ENCODE results near the gene SIRPG.

Gene SIRPG

DNA sequence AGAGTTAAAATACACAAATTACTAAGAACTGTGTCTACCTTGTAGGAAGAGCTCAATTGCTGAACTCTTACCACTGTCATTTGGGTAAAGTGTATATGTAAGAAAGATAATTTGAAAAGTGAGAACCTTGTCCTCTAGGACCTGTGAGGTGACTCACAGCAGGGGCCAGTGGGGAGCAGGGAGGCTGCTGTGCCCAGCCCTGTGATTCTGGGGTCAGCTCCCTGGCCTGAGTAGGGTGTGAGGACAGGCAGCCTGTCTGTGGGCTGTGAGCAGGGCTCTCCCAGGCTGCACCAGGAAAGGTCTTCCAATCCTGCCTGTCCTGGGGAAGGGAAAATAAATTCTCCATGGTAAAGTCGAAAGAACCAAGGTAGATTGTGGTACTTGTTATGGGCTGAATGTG is 27.3 kb upstream of the SIRPG start:
- no peaks in the 10 kb centered on the region for H3K27me3 ChIP-seq (ENCODE audit: insufficient read depth, poor library complexity, severe bottlenecking)
- H3K4me3 ChIP-seq (replicated peaks; ENCODE audit: insufficient read depth, low read length): no peak overlapping the region
- H3K27ac ChIP-seq (replicated peaks): no peak overlapping the region
- no peak for DNase-seq (ENCODE audit: low read depth in 1 of 2, low spot score in 1 of 2)
- no peak for TF ChIP-seq SPI1 (IDR thresholded peaks at IDR 0.05; ENCODE audit: borderline replicate concordance, low read depth)
- TF ChIP-seq, protein P1, sequence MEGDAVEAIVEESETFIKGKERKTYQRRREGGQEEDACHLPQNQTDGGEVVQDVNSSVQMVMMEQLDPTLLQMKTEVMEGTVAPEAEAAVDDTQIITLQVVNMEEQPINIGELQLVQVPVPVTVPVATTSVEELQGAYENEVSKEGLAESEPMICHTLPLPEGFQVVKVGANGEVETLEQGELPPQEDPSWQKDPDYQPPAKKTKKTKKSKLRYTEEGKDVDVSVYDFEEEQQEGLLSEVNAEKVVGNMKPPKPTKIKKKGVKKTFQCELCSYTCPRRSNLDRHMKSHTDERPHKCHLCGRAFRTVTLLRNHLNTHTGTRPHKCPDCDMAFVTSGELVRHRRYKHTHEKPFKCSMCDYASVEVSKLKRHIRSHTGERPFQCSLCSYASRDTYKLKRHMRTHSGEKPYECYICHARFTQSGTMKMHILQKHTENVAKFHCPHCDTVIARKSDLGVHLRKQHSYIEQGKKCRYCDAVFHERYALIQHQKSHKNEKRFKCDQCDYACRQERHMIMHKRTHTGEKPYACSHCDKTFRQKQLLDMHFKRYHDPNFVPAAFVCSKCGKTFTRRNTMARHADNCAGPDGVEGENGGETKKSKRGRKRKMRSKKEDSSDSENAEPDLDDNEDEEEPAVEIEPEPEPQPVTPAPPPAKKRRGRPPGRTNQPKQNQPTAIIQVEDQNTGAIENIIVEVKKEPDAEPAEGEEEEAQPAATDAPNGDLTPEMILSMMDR (IDR thresholded peaks at IDR 0.05; ENCODE audit: insufficient read depth, low read length): no peak
- TF ChIP-seq GABPA (IDR thresholded peaks at IDR 0.05; ENCODE audit: low read depth): no peak
- TF ChIP-seq, protein P2, sequence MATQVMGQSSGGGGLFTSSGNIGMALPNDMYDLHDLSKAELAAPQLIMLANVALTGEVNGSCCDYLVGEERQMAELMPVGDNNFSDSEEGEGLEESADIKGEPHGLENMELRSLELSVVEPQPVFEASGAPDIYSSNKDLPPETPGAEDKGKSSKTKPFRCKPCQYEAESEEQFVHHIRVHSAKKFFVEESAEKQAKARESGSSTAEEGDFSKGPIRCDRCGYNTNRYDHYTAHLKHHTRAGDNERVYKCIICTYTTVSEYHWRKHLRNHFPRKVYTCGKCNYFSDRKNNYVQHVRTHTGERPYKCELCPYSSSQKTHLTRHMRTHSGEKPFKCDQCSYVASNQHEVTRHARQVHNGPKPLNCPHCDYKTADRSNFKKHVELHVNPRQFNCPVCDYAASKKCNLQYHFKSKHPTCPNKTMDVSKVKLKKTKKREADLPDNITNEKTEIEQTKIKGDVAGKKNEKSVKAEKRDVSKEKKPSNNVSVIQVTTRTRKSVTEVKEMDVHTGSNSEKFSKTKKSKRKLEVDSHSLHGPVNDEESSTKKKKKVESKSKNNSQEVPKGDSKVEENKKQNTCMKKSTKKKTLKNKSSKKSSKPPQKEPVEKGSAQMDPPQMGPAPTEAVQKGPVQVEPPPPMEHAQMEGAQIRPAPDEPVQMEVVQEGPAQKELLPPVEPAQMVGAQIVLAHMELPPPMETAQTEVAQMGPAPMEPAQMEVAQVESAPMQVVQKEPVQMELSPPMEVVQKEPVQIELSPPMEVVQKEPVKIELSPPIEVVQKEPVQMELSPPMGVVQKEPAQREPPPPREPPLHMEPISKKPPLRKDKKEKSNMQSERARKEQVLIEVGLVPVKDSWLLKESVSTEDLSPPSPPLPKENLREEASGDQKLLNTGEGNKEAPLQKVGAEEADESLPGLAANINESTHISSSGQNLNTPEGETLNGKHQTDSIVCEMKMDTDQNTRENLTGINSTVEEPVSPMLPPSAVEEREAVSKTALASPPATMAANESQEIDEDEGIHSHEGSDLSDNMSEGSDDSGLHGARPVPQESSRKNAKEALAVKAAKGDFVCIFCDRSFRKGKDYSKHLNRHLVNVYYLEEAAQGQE (IDR thresholded peaks at IDR 0.05; ENCODE audit: insufficient replicate concordance, low read depth): no peak
- no peak for TF ChIP-seq POLR2AphosphoS5 (IDR thresholded peaks at IDR 0.05; ENCODE audit: low read depth)

DNA sequence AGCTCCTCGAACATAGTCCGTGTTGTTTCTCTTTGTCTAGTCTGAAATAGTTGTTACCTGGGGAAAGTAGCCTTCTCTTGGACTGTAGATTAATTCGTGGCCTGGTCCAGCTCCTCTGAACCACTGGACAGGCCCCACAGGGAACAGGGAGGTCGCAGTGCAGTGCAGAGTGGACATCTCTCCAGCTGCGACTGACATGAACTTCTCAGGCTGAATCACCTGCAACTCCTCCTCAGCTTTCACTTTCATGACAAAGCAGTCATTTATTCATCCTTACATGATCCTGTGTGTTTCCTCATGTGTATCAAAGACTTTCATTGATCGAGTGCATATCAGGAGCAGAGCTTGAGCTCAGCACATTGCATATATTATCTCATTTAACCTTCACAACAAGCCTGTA is 19.1 kb upstream of the SIRPG start:
- H3K27me3 ChIP-seq (ENCODE audit: insufficient read depth, poor library complexity, severe bottlenecking): no peaks in the 10 kb centered on the region

DNA sequence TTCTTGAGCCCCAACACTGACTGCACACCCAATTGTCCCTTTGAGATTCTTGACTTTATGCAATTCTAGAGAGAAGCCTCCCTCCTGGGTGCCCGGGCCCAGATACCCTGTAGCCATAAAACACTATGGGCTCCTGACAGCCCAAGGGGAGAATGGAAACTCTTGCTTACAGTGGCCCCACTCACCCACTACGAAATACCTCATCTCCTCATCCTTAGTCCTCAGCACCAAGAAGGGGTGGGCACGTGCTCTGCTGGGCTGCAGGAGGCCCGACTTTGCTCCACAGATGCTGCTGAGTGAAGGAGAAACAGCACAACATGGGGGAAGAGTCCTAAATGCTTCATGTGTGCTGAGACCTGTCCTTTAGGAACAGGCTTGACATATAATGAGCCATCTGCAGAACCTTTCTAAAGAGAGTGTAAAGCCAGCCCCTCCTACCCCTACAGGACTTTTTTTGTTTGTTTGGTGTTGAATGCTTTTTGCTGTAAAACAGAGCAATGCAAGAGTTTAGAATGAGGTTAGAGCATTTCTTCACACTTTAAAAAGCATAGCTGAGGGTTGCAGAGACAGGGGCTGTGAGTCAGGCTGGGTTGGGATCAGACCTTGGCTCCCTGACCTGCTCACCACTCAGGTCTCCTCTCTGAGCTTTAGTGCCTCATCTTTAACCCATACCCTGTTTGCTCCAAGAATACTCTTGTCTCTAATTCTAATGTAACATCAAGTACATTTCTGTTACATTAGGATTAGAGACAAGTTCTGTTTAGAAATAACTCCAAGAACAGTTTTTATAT is 17.6 kb upstream of the SIRPG start:
- Histone ChIP-seq H3K4me3 (replicated peaks; ENCODE audit: insufficient read depth, low read length) (no peak overlapping the region), H3K27me3 (ENCODE audit: insufficient read depth, poor library complexity, severe bottlenecking) (no peaks in the 10 kb centered on the region), H3K27ac (replicated peaks) (no peak overlapping the region)
- no peak for DNase-seq (ENCODE audit: low read depth in 1 of 2, low spot score in 1 of 2)
- no peak for TF ChIP-seq SPI1 (IDR thresholded peaks at IDR 0.05; ENCODE audit: borderline replicate concordance, low read depth)
- TF ChIP-seq, protein P2 (IDR thresholded peaks at IDR 0.05; ENCODE audit: insufficient replicate concordance, low read depth): no peak
- no peak for TF ChIP-seq POLR2AphosphoS5 (IDR thresholded peaks at IDR 0.05; ENCODE audit: low read depth)
- TF ChIP-seq GABPA (IDR thresholded peaks at IDR 0.05; ENCODE audit: low read depth): no peak

More for the DNA sequence above, 19.1 kb upstream of the SIRPG start:
- TF ChIP-seq GABPA (IDR thresholded peaks at IDR 0.05; ENCODE audit: low read depth) (no peak), SPI1 (IDR thresholded peaks at IDR 0.05; ENCODE audit: borderline replicate concordance, low read depth) (no peak), POLR2AphosphoS5 (IDR thresholded peaks at IDR 0.05; ENCODE audit: low read depth) (no peak)
- TF ChIP-seq, protein P2 (IDR thresholded peaks at IDR 0.05; ENCODE audit: insufficient replicate concordance, low read depth): no peak
- TF ChIP-seq, protein P1 (IDR thresholded peaks at IDR 0.05; ENCODE audit: insufficient read depth, low read length): no peak
- no peak for DNase-seq (ENCODE audit: low read depth in 1 of 2, low spot score in 1 of 2)
- Histone ChIP-seq H3K27ac (replicated peaks) (no peak overlapping the region), H3K4me3 (replicated peaks; ENCODE audit: insufficient read depth, low read length) (no peak overlapping the region)

Data from HL-60 (cell line).